HepG2 (cell line): ENCODE measurements around the gene B4GALT2. TPM values are rescaled to one million over a fixed set of nuclear protein-coding genes. Genes with fewer than 3 reads are reported as not detected.

Source experiments
- ATAC-seq: fragments of 200-7000 bp; cut with Tn5 transposase; 3 replicates; pipeline ENCODE4 v1.9.1; 2020; ENCODE audit warnings: mild to moderate bottlenecking, moderate library complexity
- BruUV-seq: library from RNA; stranded (reverse); fragments of 400-500 nt; replicated peaks from 2 replicates; lab custom pipeline; 2021; lab: Mats Ljungman, UMichigan
- CTCF ChIA-PET: fragments of 300-600 bp; formaldehyde crosslinking; extraction: SDS; loops from one replicate; lab custom pipeline; 2021; ENCODE audit warnings: low total read pairs, inconsistent platforms, low intra/inter-chr PET ratio; lab: Yijun Ruan, JAX
- POLR2A ChIA-PET: fragments of 350-600 bp; sonication (Branson Sonifier 250); formaldehyde crosslinking; loops from one replicate; lab custom pipeline; 2020; ENCODE audit warnings: antibody characterized with exemption, inconsistent platforms; lab: Yijun Ruan, JAX
- DNase-seq: peaks from one replicate; pipeline ENCODE4 v3.0.0-alpha.2; 2015; ENCODE audit warnings: low spot score
- FAIRE-seq: peaks from 3 replicates; lab custom pipeline; 2011; peaks lifted over from hg19 to GRCh38; lab: Jason Lieb, UNC
- H2AFZ ChIP-seq: one replicate; pipeline ENCODE4 v1.6.1; 2011; ENCODE audit warnings: low read length, inconsistent platforms
- H3K27ac ChIP-seq: fragments of 300-600 bp; 3 replicates; pipeline ENCODE4 v1.8.0; 2011; ENCODE audit warnings: mixed run types, mild to moderate bottlenecking, mixed read lengths, low read length, inconsistent platforms; ENCODE audit not compliant: insufficient read depth; ENCODE audit errors: extremely low read length
- H3K27me3 ChIP-seq, 2 experiments: fragments of 200-600 bp in 1 of 2; 2 replicates in 1 of 2; 3 replicates in 1 of 2; pipeline versions ENCODE4 v1.6.0 to v1.8.0; 2011; ENCODE audit warnings: low read length in 2 of 2, mild to moderate bottlenecking in 2 of 2, moderate library complexity in 2 of 2, inconsistent platforms in 1 of 2; ENCODE audit not compliant: insufficient read depth in 2 of 2, control insufficient read depth in 1 of 2
- H3K36me3 ChIP-seq, 2 experiments: fragments of 200-600 bp in 1 of 2; replicated peaks in 1 of 2; 2 replicates in 1 of 2; 3 replicates in 1 of 2; pipeline versions ENCODE4 v1.5.1 to v1.8.0; 2011; ENCODE audit warnings: low read length in 2 of 2, inconsistent platforms in 1 of 2; ENCODE audit not compliant: insufficient read depth in 2 of 2, control insufficient read depth in 1 of 2
- H3K4me1 ChIP-seq: 2 replicates; pipeline ENCODE4 v1.5.1; 2012; ENCODE audit warnings: low read length, inconsistent platforms; ENCODE audit not compliant: insufficient read depth
- H3K4me2 ChIP-seq: 2 replicates; pipeline ENCODE4 v1.6.0; 2011; ENCODE audit warnings: low read depth, low read length, inconsistent platforms
- H3K4me3 ChIP-seq, 3 experiments: fragments of 200-600 bp in 1 of 3; sonication (generic), shearing (Covaris generic) in 1 of 3; replicated peaks in 1 of 3; 2 replicates each; pipeline ENCODE4 v1.5.1; 2011 to 2016; ENCODE audit warnings: low read length in 3 of 3, inconsistent platforms in 2 of 3, low read depth in 2 of 3, mild to moderate bottlenecking in 2 of 3, control low read depth in 1 of 3, mixed read lengths in 1 of 3; ENCODE audit not compliant: insufficient read depth in 1 of 3
- H3K79me2 ChIP-seq: one replicate; pipeline ENCODE4 v1.6.1; 2011; ENCODE audit warnings: low read length, inconsistent platforms; ENCODE audit not compliant: insufficient read depth
- H3K9ac ChIP-seq: 2 replicates; pipeline ENCODE4 v1.6.0; 2011; ENCODE audit warnings: mild to moderate bottlenecking, low read depth, low read length, inconsistent platforms; ENCODE audit not compliant: insufficient read depth
- H3K9me3 ChIP-seq: 2 replicates; pipeline ENCODE4 v1.5.1; 2012; ENCODE audit warnings: mild to moderate bottlenecking, low read length
- H4K20me1 ChIP-seq: 2 replicates; pipeline ENCODE4 v1.6.0; 2011; ENCODE audit warnings: inconsistent platforms, mild to moderate bottlenecking, low read length, moderate library complexity; ENCODE audit not compliant: insufficient read depth
- ARHGAP35 ChIP-seq: sonication (generic); formaldehyde crosslinking; IDR thresholded peaks from 2 replicates; pipeline ENCODE4 v1.9.0; 2022; ENCODE audit warnings: mild to moderate bottlenecking, inconsistent platforms, moderate library complexity, missing genetic modification reagents, borderline replicate concordance
- BORCS8-MEF2B ChIP-seq: sonication (generic); formaldehyde crosslinking; IDR thresholded peaks from 2 replicates; pipeline ENCODE4 v1.8.0; 2022; ENCODE audit warnings: mild to moderate bottlenecking, missing genetic modification reagents
- CEBPG ChIP-seq: IDR thresholded peaks from 2 replicates; pipeline ENCODE4 v1.6.1; 2016
- IKZF5 ChIP-seq: IDR thresholded peaks from 2 replicates; pipeline ENCODE4 v1.6.1; 2018; ENCODE audit warnings: missing genetic modification reagents, mild to moderate bottlenecking, missing compliant biosample characterization
- KLF13 ChIP-seq: sonication (generic); formaldehyde crosslinking; IDR thresholded peaks from 2 replicates; pipeline ENCODE4 v1.4.0; 2020; ENCODE audit warnings: mild to moderate bottlenecking, missing genetic modification reagents
- NR2F2 ChIP-seq: IDR thresholded peaks from 2 replicates; pipeline ENCODE4 v1.6.1; 2012; ENCODE audit warnings: low read depth, inconsistent platforms, borderline replicate concordance
- PHF21A ChIP-seq: sonication (generic); formaldehyde crosslinking; IDR thresholded peaks from 2 replicates; pipeline ENCODE4 v1.5.0; 2020; ENCODE audit warnings: mild to moderate bottlenecking, missing genetic modification reagents
- POLR2AphosphoS5 ChIP-seq: IDR thresholded peaks from 2 replicates; pipeline ENCODE4 v1.6.1; 2012; ENCODE audit warnings: low read depth, low read length
- SPEN ChIP-seq: sonication (generic); formaldehyde crosslinking; IDR thresholded peaks from 2 replicates; pipeline ENCODE4 v1.5.1; 2020; ENCODE audit warnings: low read depth, mild to moderate bottlenecking, missing genetic modification reagents
- TBP ChIP-seq: sonication (generic); formaldehyde crosslinking; IDR thresholded peaks from 2 replicates; pipeline ENCODE4 v1.5.0; 2020; ENCODE audit warnings: missing genetic modification reagents
- ZFP62 ChIP-seq: sonication (generic); formaldehyde crosslinking; IDR thresholded peaks from 2 replicates; pipeline ENCODE4 v1.4.0; 2020; ENCODE audit warnings: missing genetic modification reagents
- ZFP91 ChIP-seq: sonication (generic); formaldehyde crosslinking; IDR thresholded peaks from 2 replicates; pipeline ENCODE4 v1.9.0; 2022; ENCODE audit warnings: missing genetic modification reagents, mild to moderate bottlenecking, borderline replicate concordance
- ZMYM3 ChIP-seq: sonication (generic); formaldehyde crosslinking; IDR thresholded peaks from 2 replicates; pipeline ENCODE4 v1.5.1; 2020; ENCODE audit warnings: mild to moderate bottlenecking, missing genetic modification reagents
- ZNF276 ChIP-seq: sonication (generic); formaldehyde crosslinking; IDR thresholded peaks from 2 replicates; pipeline ENCODE4 v1.4.0; 2020; ENCODE audit warnings: mild to moderate bottlenecking, low read depth, missing genetic modification reagents
- ZNF331 ChIP-seq: sonication (generic); formaldehyde crosslinking; IDR thresholded peaks from 2 replicates; pipeline ENCODE4 v1.4.0; 2020; ENCODE audit warnings: missing genetic modification reagents
- ZNF333 ChIP-seq: sonication (generic); formaldehyde crosslinking; IDR thresholded peaks from 2 replicates; pipeline ENCODE4 v1.4.0; 2020; ENCODE audit warnings: mild to moderate bottlenecking, missing genetic modification reagents, borderline replicate concordance
- ZNF414 ChIP-seq: sonication (generic); formaldehyde crosslinking; IDR thresholded peaks from 2 replicates; pipeline ENCODE4 v1.5.0; 2020; ENCODE audit warnings: missing genetic modification reagents
- ZNF747 ChIP-seq: sonication (generic); formaldehyde crosslinking; IDR thresholded peaks from 2 replicates; pipeline ENCODE4 v1.8.1; 2023; ENCODE audit warnings: missing genetic modification reagents, mild to moderate bottlenecking, borderline replicate concordance
- WGBS: methylation state at CpG from one replicate; pipeline ENCODE4 v1.1.6; 2017; ENCODE audit warnings: low lambda C conversion rate; 5-methylcytosine and 5-hydroxymethylcytosine counted together
- in situ Hi-C: cut with HindIII; loops from 2 replicates; pipeline ENCODE4 v1.10.0; 2017; ENCODE audit warnings: low pct_unique_long_range_greater_than_20kb; ENCODE audit not compliant: extremely low pct_ligation_motif_present
- intact Hi-C: fragments of 100-400 bp; cut with micrococcal nuclease; formaldehyde crosslinking; loops from one replicate; pipeline ENCODE4 v1.10.0; 2022; ENCODE audit not compliant: unreplicated experiment
- polyA plus RNA-seq, 8 experiments: library from polyadenylated mRNA; depleted of rRNA in 3 of 8; stranded (reverse) in 7 of 8; unstranded in 1 of 8; fragments of >200 nt; fragmentation: Illumina TruSeq in 4 of 8; extraction: Trizol in 4 of 8; gene quantifications; 2 replicates each; pipeline versions ENCODE4 v1.2.1 to v1.2.3, GENCODE V29; 2011 to 2016; ENCODE audit warnings: low read depth in 4 of 8, missing spikeins in 1 of 8, mixed read lengths in 1 of 8; ENCODE audit not compliant: insufficient read depth in 1 of 8
- total RNA-seq, 5 experiments: library from RNA; depleted of rRNA; stranded (reverse); fragments of >200 nt; fragmentation: Illumina TruSeq; extraction: Trizol; gene quantifications; 2 replicates each; pipeline ENCODE4 v1.2.3, GENCODE V29; 2016; ENCODE audit warnings: low read depth in 1 of 5

B4GALT2 gene
- total and polyA plus RNA-seq, 2 of the 13 experiments (the other 11 are each of a cell fraction or from before 2014, with no cell fraction given): 41.9 to 78.0 TPM

GRCh38 chr1:43986712-43987111 is 7.7 kb downstream of the B4GALT2 start (continued):
- TF ChIP-seq ZNF276 (CRISPR knock-in tag) (no peak), ZFP62 (CRISPR knock-in tag) (no peak), BORCS8-MEF2B (CRISPR knock-in tag) (peak; percentile 45; the same call in 1 of the 2 replicates), ZFP91 (CRISPR knock-in tag) (peak; percentile 20; the same call in 1 of the 2 replicates), PHF21A (CRISPR knock-in tag) (no peak; the same call in 1 of the 2 replicates)

- intact Hi-C loops: no loop called here
- Histone ChIP-seq H3K9ac (peak overlapping the region; percentile 50), H3K9me3 (no peaks in the 10 kb centered on the region), H3K4me1 (peaks cover 61% of the 10 kb centered on the region), H3K4me3 (peak overlapping the region in 1 of 3 experiments; percentile 46; a peak in 2 of 6 replicates), H3K79me2 (peaks cover 6% of the 10 kb centered on the region), H4K20me1 (no peaks in the 10 kb centered on the region), H3K36me3 (peaks cover 15 to 30% of the 10 kb centered on the region in 2 experiments; a peak in 4 of 5 replicates), H3K27me3 (no peaks in the 10 kb centered on the region), H3K27ac (peak overlapping the region; percentile 62), H3K4me2 (peak overlapping the region; percentile 60), H2AFZ (no peak overlapping the region)
- in situ Hi-C loops: no loop called here
- peak; percentile 55 for DNase-seq
- ATAC-seq: peak; percentile 21
- no TSS peak for BruUV-seq
- ChIA-PET POLR2A (interaction anchor here (0.7 to 4.3 kb wide), 7 partner anchors 9 to 337 kb away, joined by 3 to 32 read pairs (median 6); partner anchors contain the start of genes ATP6V0B, B4GALT2, DPH2 and IPO13), CTCF (no interaction called here)
- peak; percentile 72 for FAIRE-seq
- WGBS: 12% methylated on average over 6 of the region's 6 CpGs
- TF ChIP-seq ZNF333 (CRISPR knock-in tag) (no peak), KLF13 (CRISPR knock-in tag) (no peak), CEBPG (no peak), POLR2AphosphoS5 (peak; percentile 43), ZNF747 (CRISPR knock-in tag) (peak; percentile 57; the same call in 1 of the 2 replicates), ARHGAP35 (CRISPR knock-in tag) (no peak), ZNF414 (CRISPR knock-in tag) (peak; percentile 65; the same call in 1 of the 2 replicates), ZMYM3 (CRISPR knock-in tag) (no peak), SPEN (CRISPR knock-in tag) (peak; percentile 68), NR2F2 (no peak), ZNF331 (CRISPR knock-in tag) (peak; percentile 26; the same call in 1 of the 2 replicates), TBP (CRISPR knock-in tag) (no peak), IKZF5 (CRISPR knock-in tag) (peak; percentile 40; the same call in 1 of the 2 replicates)
Observed at GRCh38 chr1:43987159-43987902, 8.3 kb downstream of the B4GALT2 start.
